ENCODE data around the gene MANBA. TPM values are rescaled to one million over a fixed set of nuclear protein-coding genes. Genes with fewer than 3 reads are reported as not detected.

Gene MANBA
- total and polyA plus RNA-seq, 2 of the 13 experiments (the other 11 are each of a cell fraction or from before 2014, with no cell fraction given), result 11.7 to 33.3 TPM

DNA sequence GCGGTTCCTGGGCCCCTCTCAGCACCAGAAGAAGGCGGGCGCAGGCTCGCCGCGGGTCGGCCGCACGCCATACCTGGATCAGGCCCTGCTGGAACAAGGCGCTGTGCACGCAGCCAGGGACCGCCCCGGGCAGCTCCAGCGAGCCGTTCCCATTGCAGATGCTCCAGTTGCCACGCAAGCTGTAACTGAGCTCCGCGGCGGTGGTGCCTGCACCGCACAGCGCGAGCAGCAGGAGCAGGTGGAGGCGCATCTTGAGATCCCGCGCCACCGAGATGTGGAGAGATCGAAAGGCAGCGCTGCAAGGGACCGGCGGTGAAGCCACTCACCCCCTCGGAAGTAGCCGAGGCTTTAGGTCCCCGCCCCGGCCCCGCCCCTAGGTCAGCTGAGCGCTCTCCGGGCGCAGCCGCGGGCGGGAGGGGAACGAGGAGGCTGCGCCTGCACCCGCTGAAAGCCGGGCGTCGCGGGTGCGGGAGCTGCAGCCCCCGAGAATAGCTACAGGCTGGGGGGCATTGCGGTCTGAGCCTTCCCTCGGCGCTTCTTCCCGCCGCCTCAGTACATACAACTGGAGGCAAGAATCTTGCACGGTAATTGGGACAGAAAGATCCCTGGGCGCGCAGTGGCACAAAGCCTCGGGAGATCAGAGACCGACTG lies at the start of gene MANBA (continued):
- TF ChIP-seq, protein P1, sequence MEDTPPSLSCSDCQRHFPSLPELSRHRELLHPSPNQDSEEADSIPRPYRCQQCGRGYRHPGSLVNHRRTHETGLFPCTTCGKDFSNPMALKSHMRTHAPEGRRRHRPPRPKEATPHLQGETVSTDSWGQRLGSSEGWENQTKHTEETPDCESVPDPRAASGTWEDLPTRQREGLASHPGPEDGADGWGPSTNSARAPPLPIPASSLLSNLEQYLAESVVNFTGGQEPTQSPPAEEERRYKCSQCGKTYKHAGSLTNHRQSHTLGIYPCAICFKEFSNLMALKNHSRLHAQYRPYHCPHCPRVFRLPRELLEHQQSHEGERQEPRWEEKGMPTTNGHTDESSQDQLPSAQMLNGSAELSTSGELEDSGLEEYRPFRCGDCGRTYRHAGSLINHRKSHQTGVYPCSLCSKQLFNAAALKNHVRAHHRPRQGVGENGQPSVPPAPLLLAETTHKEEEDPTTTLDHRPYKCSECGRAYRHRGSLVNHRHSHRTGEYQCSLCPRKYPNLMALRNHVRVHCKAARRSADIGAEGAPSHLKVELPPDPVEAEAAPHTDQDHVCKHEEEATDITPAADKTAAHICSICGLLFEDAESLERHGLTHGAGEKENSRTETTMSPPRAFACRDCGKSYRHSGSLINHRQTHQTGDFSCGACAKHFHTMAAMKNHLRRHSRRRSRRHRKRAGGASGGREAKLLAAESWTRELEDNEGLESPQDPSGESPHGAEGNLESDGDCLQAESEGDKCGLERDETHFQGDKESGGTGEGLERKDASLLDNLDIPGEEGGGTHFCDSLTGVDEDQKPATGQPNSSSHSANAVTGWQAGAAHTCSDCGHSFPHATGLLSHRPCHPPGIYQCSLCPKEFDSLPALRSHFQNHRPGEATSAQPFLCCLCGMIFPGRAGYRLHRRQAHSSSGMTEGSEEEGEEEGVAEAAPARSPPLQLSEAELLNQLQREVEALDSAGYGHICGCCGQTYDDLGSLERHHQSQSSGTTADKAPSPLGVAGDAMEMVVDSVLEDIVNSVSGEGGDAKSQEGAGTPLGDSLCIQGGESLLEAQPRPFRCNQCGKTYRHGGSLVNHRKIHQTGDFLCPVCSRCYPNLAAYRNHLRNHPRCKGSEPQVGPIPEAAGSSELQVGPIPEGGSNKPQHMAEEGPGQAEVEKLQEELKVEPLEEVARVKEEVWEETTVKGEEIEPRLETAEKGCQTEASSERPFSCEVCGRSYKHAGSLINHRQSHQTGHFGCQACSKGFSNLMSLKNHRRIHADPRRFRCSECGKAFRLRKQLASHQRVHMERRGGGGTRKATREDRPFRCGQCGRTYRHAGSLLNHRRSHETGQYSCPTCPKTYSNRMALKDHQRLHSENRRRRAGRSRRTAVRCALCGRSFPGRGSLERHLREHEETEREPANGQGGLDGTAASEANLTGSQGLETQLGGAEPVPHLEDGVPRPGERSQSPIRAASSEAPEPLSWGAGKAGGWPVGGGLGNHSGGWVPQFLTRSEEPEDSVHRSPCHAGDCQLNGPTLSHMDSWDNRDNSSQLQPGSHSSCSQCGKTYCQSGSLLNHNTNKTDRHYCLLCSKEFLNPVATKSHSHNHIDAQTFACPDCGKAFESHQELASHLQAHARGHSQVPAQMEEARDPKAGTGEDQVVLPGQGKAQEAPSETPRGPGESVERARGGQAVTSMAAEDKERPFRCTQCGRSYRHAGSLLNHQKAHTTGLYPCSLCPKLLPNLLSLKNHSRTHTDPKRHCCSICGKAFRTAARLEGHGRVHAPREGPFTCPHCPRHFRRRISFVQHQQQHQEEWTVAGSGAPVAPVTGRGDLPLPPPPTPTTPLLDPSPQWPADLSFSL (CRISPR knock-in tag; IDR thresholded peaks at IDR 0.05), result 0 out of 2 replicates have a peak, but pooled peaks have one; percentile 18
- TF ChIP-seq ZNF607 (CRISPR knock-in tag; IDR thresholded peaks at IDR 0.05; ENCODE audit: borderline replicate concordance) (peak; percentile 77), ZNF224 (CRISPR knock-in tag; IDR thresholded peaks at IDR 0.05) (no peak), KAT8 (CRISPR knock-in tag; IDR thresholded peaks at IDR 0.05) (peak; percentile 39), ZNF724P (CRISPR knock-in tag; IDR thresholded peaks at IDR 0.05; ENCODE audit: borderline replicate concordance) (peak; percentile 51; the same call in 1 of the 2 replicates), NFYB (CRISPR knock-in tag; IDR thresholded peaks at IDR 0.05) (no peak), ZNF550 (CRISPR knock-in tag; IDR thresholded peaks at IDR 0.05; ENCODE audit: borderline replicate concordance) (no peak), ZNF556 (CRISPR knock-in tag; IDR thresholded peaks at IDR 0.05; ENCODE audit: borderline replicate concordance) (peak; percentile 71; the same call in 1 of the 2 replicates), ZNF136 (CRISPR knock-in tag; IDR thresholded peaks at IDR 0.05; ENCODE audit: low read depth) (no peak), IRX3 (CRISPR knock-in tag; IDR thresholded peaks at IDR 0.05; ENCODE audit: borderline replicate concordance, low read depth) (no peak), ZNF530 (CRISPR knock-in tag; IDR thresholded peaks at IDR 0.05; ENCODE audit: low read depth) (no peak), ZNF232 (CRISPR knock-in tag; IDR thresholded peaks at IDR 0.05; ENCODE audit: borderline replicate concordance) (peak; percentile 4; the same call in 1 of the 2 replicates)
- TF ChIP-seq, protein P2, sequence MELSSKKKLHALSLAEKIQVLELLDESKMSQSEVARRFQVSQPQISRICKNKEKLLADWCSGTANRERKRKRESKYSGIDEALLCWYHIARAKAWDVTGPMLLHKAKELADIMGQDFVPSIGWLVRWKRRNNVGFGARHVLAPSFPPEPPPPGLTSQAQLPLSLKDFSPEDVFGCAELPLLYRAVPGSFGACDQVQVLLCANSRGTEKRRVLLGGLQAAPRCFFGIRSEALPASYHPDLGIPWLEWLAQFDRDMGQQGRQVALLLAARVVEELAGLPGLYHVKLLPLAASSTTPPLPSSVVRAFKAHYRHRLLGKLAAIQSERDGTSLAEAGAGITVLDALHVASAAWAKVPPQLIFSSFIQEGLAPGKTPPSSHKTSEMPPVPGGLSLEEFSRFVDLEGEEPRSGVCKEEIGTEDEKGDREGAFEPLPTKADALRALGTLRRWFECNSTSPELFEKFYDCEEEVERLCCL (CRISPR knock-in tag; IDR thresholded peaks at IDR 0.05; ENCODE audit: borderline replicate concordance), result no peak
- TF ChIP-seq, protein P3, sequence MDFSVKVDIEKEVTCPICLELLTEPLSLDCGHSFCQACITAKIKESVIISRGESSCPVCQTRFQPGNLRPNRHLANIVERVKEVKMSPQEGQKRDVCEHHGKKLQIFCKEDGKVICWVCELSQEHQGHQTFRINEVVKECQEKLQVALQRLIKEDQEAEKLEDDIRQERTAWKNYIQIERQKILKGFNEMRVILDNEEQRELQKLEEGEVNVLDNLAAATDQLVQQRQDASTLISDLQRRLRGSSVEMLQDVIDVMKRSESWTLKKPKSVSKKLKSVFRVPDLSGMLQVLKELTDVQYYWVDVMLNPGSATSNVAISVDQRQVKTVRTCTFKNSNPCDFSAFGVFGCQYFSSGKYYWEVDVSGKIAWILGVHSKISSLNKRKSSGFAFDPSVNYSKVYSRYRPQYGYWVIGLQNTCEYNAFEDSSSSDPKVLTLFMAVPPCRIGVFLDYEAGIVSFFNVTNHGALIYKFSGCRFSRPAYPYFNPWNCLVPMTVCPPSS (IDR thresholded peaks at IDR 0.05), result no peak
- TF ChIP-seq, protein P4, sequence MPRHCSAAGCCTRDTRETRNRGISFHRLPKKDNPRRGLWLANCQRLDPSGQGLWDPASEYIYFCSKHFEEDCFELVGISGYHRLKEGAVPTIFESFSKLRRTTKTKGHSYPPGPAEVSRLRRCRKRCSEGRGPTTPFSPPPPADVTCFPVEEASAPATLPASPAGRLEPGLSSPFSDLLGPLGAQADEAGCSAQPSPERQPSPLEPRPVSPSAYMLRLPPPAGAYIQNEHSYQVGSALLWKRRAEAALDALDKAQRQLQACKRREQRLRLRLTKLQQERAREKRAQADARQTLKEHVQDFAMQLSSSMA (CRISPR knock-in tag; IDR thresholded peaks at IDR 0.05), result peak; percentile 76; the same call in 1 of the 2 replicates
- TF ChIP-seq, protein P5, sequence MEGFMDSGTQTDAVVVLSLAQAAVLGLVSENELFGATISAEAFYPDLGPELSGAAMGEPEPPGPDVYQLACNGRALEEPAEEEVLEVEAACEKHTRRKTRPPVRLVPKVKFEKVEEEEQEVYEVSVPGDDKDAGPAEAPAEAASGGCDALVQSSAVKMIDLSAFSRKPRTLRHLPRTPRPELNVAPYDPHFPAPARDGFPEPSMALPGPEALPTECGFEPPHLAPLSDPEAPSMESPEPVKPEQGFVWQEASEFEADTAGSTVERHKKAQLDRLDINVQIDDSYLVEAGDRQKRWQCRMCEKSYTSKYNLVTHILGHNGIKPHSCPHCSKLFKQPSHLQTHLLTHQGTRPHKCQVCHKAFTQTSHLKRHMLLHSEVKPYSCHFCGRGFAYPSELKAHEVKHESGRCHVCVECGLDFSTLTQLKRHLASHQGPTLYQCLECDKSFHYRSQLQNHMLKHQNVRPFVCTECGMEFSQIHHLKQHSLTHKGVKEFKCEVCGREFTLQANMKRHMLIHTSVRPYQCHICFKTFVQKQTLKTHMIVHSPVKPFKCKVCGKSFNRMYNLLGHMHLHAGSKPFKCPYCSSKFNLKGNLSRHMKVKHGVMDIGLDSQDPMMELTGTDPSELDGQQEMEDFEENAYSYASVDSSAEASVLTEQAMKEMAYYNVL (CRISPR knock-in tag; IDR thresholded peaks at IDR 0.05; ENCODE audit: borderline replicate concordance), result no peak; the same call in 1 of the 2 replicates
